NCI-H226 (cell line): Measurements from ENCODE around the gene LHB.

Experiments
- DNase-seq: peaks from one replicate; pipeline ENCODE4 v3.0.0-alpha.2; 2015

Gene LHB

GRCh38 chr19:48970923-48971395 lies 45.9 kb downstream of the LHB start:
- DNase-seq: peak; percentile 39

- no peak for DNase-seq
Measured at GRCh38 chr19:48970139-48970766, 46.6 kb downstream of the LHB start.

- peak; percentile 92 for DNase-seq
Measured at GRCh38 chr19:48969276-48970138, 47.4 kb downstream of the LHB start.

- DNase-seq: no peak
Measured at GRCh38 chr19:48968813-48969218, 48.1 kb downstream of the LHB start.

- no peak for DNase-seq
Measured at GRCh38 chr19:48968179-48968661, 48.7 kb downstream of the LHB start.

- DNase-seq: peak; percentile 36
Measured at GRCh38 chr19:48967346-48968178, 49.3 kb downstream of the LHB start.

GRCh38 chr19:48966541-48967345 lies 50.1 kb downstream of the LHB start:
- no peak for DNase-seq
